Smooth muscle cell (in vitro differentiated cells): ENCODE results near the gene OPN5. TPM values are rescaled to one million over a fixed set of nuclear protein-coding genes. Genes with fewer than 3 reads are reported as not detected.

Source experiments
- DNase-seq: peaks from one replicate; lab custom pipeline; 2025; ENCODE audit not compliant: unreplicated experiment; lab: John Stamatoyannopoulos, UW
- H2AFZ ChIP-seq: fragments of 200-600 bp; sonication (generic); 2 replicates; pipeline ENCODE4 v1.6.0; 2016; ENCODE audit warnings: antibody characterized with exemption, low read depth, mild to moderate bottlenecking
- H3F3A ChIP-seq: fragments of 200-600 bp; sonication (generic); 2 replicates; pipeline ENCODE4 v1.6.0; 2017; ENCODE audit warnings: antibody characterized with exemption, low read depth
- H3K27ac ChIP-seq: fragments of 200-600 bp; sonication (generic); 2 replicates; pipeline ENCODE4 v1.5.1; 2016; ENCODE audit warnings: low read depth, mild to moderate bottlenecking
- H3K27me3 ChIP-seq: fragments of 200-600 bp; sonication (generic); 2 replicates; pipeline ENCODE4 v1.6.1; 2016; ENCODE audit warnings: low read depth, mild to moderate bottlenecking
- H3K36me3 ChIP-seq: fragments of 200-600 bp; sonication (generic); 2 replicates; pipeline ENCODE4 v1.5.1; 2016; ENCODE audit warnings: low read depth
- H3K4me1 ChIP-seq: fragments of 200-600 bp; sonication (generic); 2 replicates; pipeline ENCODE4 v1.5.1; 2016; ENCODE audit warnings: low read depth
- H3K4me2 ChIP-seq: fragments of 200-600 bp; sonication (generic); 2 replicates; pipeline ENCODE4 v1.6.0; 2016; ENCODE audit warnings: mild to moderate bottlenecking
- H3K4me3 ChIP-seq: fragments of 200-600 bp; sonication (generic); 2 replicates; pipeline ENCODE4 v1.5.1; 2016; ENCODE audit warnings: mild to moderate bottlenecking
- H3K79me2 ChIP-seq: fragments of 200-600 bp; sonication (generic); 2 replicates; pipeline ENCODE4 v1.6.0; 2016; ENCODE audit warnings: low read depth, mild to moderate bottlenecking
- H3K9ac ChIP-seq: fragments of 200-600 bp; sonication (generic); 2 replicates; pipeline ENCODE4 v1.6.0; 2016; ENCODE audit warnings: low read depth
- H3K9me3 ChIP-seq: fragments of 200-600 bp; sonication (generic); replicated peaks from 2 replicates; pipeline ENCODE4 v1.5.1; 2016; ENCODE audit warnings: low read depth
- H4K20me1 ChIP-seq: fragments of 200-600 bp; sonication (generic); 2 replicates; pipeline ENCODE4 v1.6.0; 2016; ENCODE audit warnings: low read depth
- WGBS: methylation state at CpG from one replicate; pipeline ENCODE4 v1.1.7; 2016; ENCODE audit warnings: low lambda C conversion rate; 5-methylcytosine and 5-hydroxymethylcytosine counted together
- polyA plus RNA-seq: library from polyadenylated mRNA; unstranded; fragments of >200 nt; fragmentation: Nextera tagmentation; extraction: Ambion mirVana; gene quantifications from 2 replicates; pipeline ENCODE4 v1.2.1, GENCODE V29; 2016
- total RNA-seq: library from RNA; depleted of rRNA; stranded (reverse); fragments of >200 nt; gene quantifications from 2 replicates; pipeline ENCODE4 v1.2.3, GENCODE V29; 2014
- TF ChIP-seq, protein P1 (sequence below): fragments of 200-600 bp; sonication (generic); IDR thresholded peaks from 2 replicates; pipeline ENCODE4 v1.5.1; 2017; ENCODE audit warnings: borderline replicate concordance, mild to moderate bottlenecking, antibody characterized with exemption; ENCODE audit not compliant: insufficient read depth, poor library complexity, severe bottlenecking

Gene OPN5
- total and polyA plus RNA-seq, 2 experiments from 2014 or later, result not detected

- Histone ChIP-seq H4K20me1 (no peaks in the 10 kb centered on the region), H3K36me3 (no peaks in the 10 kb centered on the region), H3K4me2 (no peak overlapping the region), H3K9ac (no peak overlapping the region), H3F3A (no peaks in the 10 kb centered on the region), H3K79me2 (no peaks in the 10 kb centered on the region), H2AFZ (no peak overlapping the region), H3K4me3 (no peak overlapping the region), H3K9me3 (no peaks in the 10 kb centered on the region), H3K27me3 (peaks cover 6% of the 10 kb centered on the region), H3K4me1 (peaks cover 4% of the 10 kb centered on the region), H3K27ac (no peak overlapping the region)
- 41% methylated on average over 2 of the region's 2 CpGs for WGBS
- DNase-seq, result no peak
- TF ChIP-seq, protein P1, sequence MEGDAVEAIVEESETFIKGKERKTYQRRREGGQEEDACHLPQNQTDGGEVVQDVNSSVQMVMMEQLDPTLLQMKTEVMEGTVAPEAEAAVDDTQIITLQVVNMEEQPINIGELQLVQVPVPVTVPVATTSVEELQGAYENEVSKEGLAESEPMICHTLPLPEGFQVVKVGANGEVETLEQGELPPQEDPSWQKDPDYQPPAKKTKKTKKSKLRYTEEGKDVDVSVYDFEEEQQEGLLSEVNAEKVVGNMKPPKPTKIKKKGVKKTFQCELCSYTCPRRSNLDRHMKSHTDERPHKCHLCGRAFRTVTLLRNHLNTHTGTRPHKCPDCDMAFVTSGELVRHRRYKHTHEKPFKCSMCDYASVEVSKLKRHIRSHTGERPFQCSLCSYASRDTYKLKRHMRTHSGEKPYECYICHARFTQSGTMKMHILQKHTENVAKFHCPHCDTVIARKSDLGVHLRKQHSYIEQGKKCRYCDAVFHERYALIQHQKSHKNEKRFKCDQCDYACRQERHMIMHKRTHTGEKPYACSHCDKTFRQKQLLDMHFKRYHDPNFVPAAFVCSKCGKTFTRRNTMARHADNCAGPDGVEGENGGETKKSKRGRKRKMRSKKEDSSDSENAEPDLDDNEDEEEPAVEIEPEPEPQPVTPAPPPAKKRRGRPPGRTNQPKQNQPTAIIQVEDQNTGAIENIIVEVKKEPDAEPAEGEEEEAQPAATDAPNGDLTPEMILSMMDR, result no peak
These were observed 7.7 kb downstream of the OPN5 start for GRCh38 chr6:47789553-47789952.

DNA sequence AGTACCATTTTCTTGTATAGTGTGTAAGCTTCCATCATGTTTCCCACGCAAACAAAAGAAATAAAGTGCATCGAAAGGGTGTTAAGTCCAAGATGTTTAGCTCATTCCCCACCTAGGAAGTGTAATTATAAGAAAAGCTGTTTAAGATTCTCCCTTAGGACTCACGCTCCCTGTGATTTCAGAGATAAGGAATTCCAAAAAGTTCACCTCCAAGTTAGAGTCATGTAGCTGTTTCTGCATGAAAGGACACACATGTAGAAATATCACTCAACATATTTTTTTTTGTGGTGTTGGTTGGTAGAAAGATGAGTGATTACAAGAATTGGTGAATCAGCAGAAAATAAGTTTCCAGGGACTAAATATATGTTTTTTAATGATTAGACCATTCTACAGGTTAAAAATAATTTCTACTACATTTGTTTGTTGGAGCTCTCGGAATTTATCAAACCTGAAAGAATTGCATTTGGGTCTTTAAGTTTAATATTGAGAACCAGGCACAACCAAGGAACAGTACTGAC lies 10.4 kb downstream of the OPN5 start:
- H3K9ac ChIP-seq, result no peak overlapping the region
- H3K36me3 ChIP-seq, result no peaks in the 10 kb centered on the region
- H3K4me1 ChIP-seq, result peaks cover 4% of the 10 kb centered on the region
- no peak overlapping the region for H3K27ac ChIP-seq
- WGBS, result 94% methylated on average over 4 of the region's 4 CpGs
- H3F3A ChIP-seq, result no peaks in the 10 kb centered on the region
- H3K9me3 ChIP-seq, result no peaks in the 10 kb centered on the region
- TF ChIP-seq, protein P1, result no peak
- DNase-seq, result no peak
- H3K27me3 ChIP-seq, result peaks cover 6% of the 10 kb centered on the region
- no peaks in the 10 kb centered on the region for H3K79me2 ChIP-seq
- no peak overlapping the region for H3K4me3 ChIP-seq
- no peaks in the 10 kb centered on the region for H4K20me1 ChIP-seq
- H3K4me2 ChIP-seq, result no peak overlapping the region
- no peak overlapping the region for H2AFZ ChIP-seq

- Histone ChIP-seq H3K4me2 (no peak overlapping the region), H3K79me2 (no peaks in the 10 kb centered on the region), H3F3A (no peaks in the 10 kb centered on the region), H3K27ac (no peak overlapping the region), H3K4me1 (no peaks in the 10 kb centered on the region), H3K9ac (no peak overlapping the region), H3K36me3 (no peaks in the 10 kb centered on the region), H4K20me1 (no peaks in the 10 kb centered on the region), H3K9me3 (no peaks in the 10 kb centered on the region), H2AFZ (no peak overlapping the region), H3K27me3 (peaks cover 6% of the 10 kb centered on the region), H3K4me3 (no peak overlapping the region)
- WGBS, result 88% methylated on average over 8 of the region's 8 CpGs
- no peak for DNase-seq
- TF ChIP-seq, protein P1, result no peak
These were observed 12.8 kb downstream of the OPN5 start for GRCh38 chr6:47794577-47795135.

GRCh38 chr6:47801984-47802383 lies 20.2 kb downstream of the OPN5 start:
- peaks cover 6% of the 10 kb centered on the region for H3F3A ChIP-seq
- TF ChIP-seq, protein P1, result no peak
- WGBS, result 52% methylated on average over 2 of the region's 2 CpGs

More at GRCh38 chr6:47801984-47802383, 20.2 kb downstream of the OPN5 start:
- H3K4me3 ChIP-seq, result no peak overlapping the region
- no peak for DNase-seq
- H3K79me2 ChIP-seq, result no peaks in the 10 kb centered on the region
- no peaks in the 10 kb centered on the region for H3K9me3 ChIP-seq
- no peaks in the 10 kb centered on the region for H3K27me3 ChIP-seq
- no peaks in the 10 kb centered on the region for H3K36me3 ChIP-seq
- no peak overlapping the region for H2AFZ ChIP-seq
- no peak overlapping the region for H3K27ac ChIP-seq
- H4K20me1 ChIP-seq, result no peaks in the 10 kb centered on the region
- no peak overlapping the region for H3K4me2 ChIP-seq
- H3K4me1 ChIP-seq, result peaks cover 7% of the 10 kb centered on the region
- H3K9ac ChIP-seq, result no peak overlapping the region
